ENCODE measurements around the gene TMEM179.

TMEM179 gene

DNA sequence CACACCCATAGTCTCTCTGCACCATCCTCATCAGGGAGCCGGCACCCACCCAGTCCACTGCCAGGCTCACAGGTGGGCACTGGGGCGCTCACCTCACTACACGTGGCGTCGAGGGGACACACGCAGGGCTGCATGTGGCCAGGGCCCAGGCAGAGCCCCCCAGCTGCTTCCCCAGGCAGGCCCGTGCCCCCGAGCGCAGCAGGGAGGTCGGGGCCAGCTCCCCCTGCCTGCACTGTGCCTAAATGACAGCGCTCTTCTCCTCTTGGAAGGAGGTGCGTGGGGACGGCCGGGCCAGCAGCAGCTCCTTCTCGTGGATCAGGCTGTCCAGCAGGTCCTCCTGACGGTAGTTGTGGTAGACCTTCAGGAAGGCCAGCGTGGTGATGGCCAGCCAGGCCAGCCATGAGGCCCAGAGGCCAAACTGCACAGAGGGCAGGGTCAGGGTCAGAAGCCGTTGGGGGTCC is 11.3 kb downstream of the TMEM179 start:
- no peaks in the 10 kb centered on the region for H3K4me1 ChIP-seq (ENCODE audit: insufficient read depth, low read length)
- H3K9me3 ChIP-seq (ENCODE audit: low read length) = no peaks in the 10 kb centered on the region
- no peak overlapping the region for H3K4me3 ChIP-seq (ENCODE audit: low read length)
- H2AFZ ChIP-seq (ENCODE audit: low read depth, low read length) = no peak overlapping the region
- H3K27me3 ChIP-seq (ENCODE audit: insufficient read depth, low read length) = peaks cover 19% of the 10 kb centered on the region
- H3K36me3 ChIP-seq (ENCODE audit: insufficient read depth, low read length) = no peaks in the 10 kb centered on the region

GRCh38 chr14:104592785-104593184 is 11.8 kb downstream of the TMEM179 start:
- no peaks in the 10 kb centered on the region for H3K36me3 ChIP-seq (ENCODE audit: insufficient read depth, low read length)
- H3K4me3 ChIP-seq (ENCODE audit: low read length) = no peak overlapping the region
- H3K4me1 ChIP-seq (ENCODE audit: insufficient read depth, low read length) = no peaks in the 10 kb centered on the region
- H3K27me3 ChIP-seq (ENCODE audit: insufficient read depth, low read length) = peaks cover 19% of the 10 kb centered on the region
- no peak overlapping the region for H2AFZ ChIP-seq (ENCODE audit: low read depth, low read length)
- no peaks in the 10 kb centered on the region for H3K9me3 ChIP-seq (ENCODE audit: low read length)

- H2AFZ ChIP-seq (ENCODE audit: low read depth, low read length) = no peak overlapping the region
- H3K9me3 ChIP-seq (ENCODE audit: low read length) = no peaks in the 10 kb centered on the region
- H3K4me3 ChIP-seq (ENCODE audit: low read length) = no peak overlapping the region
- H3K27me3 ChIP-seq (ENCODE audit: insufficient read depth, low read length) = peaks cover 22% of the 10 kb centered on the region
- H3K36me3 ChIP-seq (ENCODE audit: insufficient read depth, low read length) = no peaks in the 10 kb centered on the region
- H3K4me1 ChIP-seq (ENCODE audit: insufficient read depth, low read length) = no peaks in the 10 kb centered on the region
Observed at GRCh38 chr14:104592292-104592672, 12.3 kb downstream of the TMEM179 start.

- Histone ChIP-seq H2AFZ (ENCODE audit: low read depth, low read length) (no peak overlapping the region), H3K27me3 (ENCODE audit: insufficient read depth, low read length) (peaks cover 22% of the 10 kb centered on the region), H3K9me3 (ENCODE audit: low read length) (no peaks in the 10 kb centered on the region), H3K4me3 (ENCODE audit: low read length) (no peak overlapping the region), H3K4me1 (ENCODE audit: insufficient read depth, low read length) (no peaks in the 10 kb centered on the region), H3K36me3 (ENCODE audit: insufficient read depth, low read length) (no peaks in the 10 kb centered on the region)
Observed at GRCh38 chr14:104591506-104592291, 12.9 kb downstream of the TMEM179 start.

- Histone ChIP-seq H2AFZ (ENCODE audit: low read depth, low read length) (no peak overlapping the region), H3K4me1 (ENCODE audit: insufficient read depth, low read length) (no peaks in the 10 kb centered on the region), H3K27me3 (ENCODE audit: insufficient read depth, low read length) (peaks cover 20% of the 10 kb centered on the region), H3K4me3 (ENCODE audit: low read length) (no peak overlapping the region), H3K9me3 (ENCODE audit: low read length) (no peaks in the 10 kb centered on the region), H3K36me3 (ENCODE audit: insufficient read depth, low read length) (no peaks in the 10 kb centered on the region)
Observed at GRCh38 chr14:104591031-104591430, 13.5 kb downstream of the TMEM179 start.

DNA sequence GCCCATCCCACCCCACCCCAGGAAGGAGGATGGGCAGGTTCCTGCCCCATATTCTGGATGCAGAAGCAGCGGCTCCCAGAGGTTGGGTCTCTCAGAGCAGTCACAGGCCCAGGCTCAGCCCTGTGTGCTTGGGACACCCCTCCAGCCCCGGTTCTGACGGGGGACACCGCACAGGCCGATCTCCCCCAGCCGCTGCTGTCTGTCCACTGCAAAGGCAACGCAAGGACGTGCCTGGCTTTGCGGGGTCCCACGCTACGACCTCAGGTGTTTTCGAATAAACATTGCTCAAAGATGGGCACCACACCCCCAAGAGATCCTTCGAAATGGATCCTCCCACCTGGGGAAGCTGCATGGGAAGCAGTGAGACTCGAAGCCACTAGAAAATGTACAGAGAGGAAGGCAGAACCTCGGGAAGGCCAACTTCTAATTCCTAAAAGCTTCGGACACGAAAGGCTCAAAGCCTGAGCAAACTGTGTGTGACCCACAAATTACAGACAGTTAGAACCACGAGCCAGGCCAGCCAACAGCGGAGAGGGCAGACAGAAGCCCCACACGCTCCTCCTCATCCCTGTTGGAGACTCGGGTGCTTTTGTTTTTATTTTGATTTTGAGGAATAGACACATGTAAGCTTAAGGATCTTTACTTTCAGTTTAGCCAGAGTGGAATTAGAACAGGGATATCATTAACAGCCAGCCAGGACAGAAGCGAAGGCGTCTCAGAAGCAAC is 14.2 kb downstream of the TMEM179 start:
- Histone ChIP-seq H3K4me3 (ENCODE audit: low read length) (no peak overlapping the region), H3K4me1 (ENCODE audit: insufficient read depth, low read length) (no peaks in the 10 kb centered on the region), H3K36me3 (ENCODE audit: insufficient read depth, low read length) (no peaks in the 10 kb centered on the region), H3K9me3 (ENCODE audit: low read length) (no peaks in the 10 kb centered on the region), H3K27me3 (ENCODE audit: insufficient read depth, low read length) (peaks cover 15% of the 10 kb centered on the region), H2AFZ (ENCODE audit: low read depth, low read length) (no peak overlapping the region)

DNA sequence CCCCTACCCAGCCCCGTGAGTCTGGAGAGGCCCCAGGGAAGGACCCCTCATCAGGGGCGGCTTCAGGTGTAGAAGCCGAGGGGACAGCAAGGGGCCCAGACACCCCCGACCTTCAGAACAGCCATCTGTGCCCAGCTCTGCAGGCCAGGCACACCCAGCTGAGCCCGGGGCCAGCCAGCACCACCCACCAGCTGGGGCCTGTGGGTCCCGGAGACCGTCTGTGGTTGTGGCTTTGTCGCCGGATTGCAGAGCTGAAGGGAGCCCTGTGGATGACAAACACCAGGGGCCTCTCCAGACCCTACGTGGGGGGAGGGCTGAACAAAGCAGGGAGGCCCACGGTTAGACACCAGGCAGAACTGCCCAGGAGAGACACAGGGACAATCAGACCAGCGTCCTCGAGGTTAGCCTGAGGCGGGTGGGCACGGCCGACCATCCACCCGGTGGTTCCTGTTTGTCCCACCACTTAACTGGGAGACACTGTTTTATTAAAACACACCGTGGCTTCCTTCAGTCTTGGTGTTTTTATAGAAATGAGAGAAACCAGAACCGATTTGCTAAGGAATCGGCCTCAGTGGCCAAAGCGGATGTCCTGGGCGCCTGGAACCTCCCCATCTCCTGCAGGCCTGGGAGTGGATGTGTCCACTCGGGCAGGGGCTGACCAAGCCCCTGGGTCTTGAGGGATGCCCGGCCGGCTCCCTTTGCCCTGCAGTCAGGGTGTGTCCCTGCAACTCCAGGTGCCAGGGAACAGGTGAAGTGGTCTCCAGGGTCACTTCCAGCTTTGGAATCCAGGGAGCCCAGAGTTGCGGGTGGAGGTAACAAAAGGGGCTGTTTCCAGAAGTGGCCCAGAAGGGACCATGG is 15.0 kb downstream of the TMEM179 start:
- Histone ChIP-seq H3K36me3 (ENCODE audit: insufficient read depth, low read length) (no peaks in the 10 kb centered on the region), H3K4me3 (ENCODE audit: low read length) (no peak overlapping the region), H2AFZ (ENCODE audit: low read depth, low read length) (no peak overlapping the region), H3K9me3 (ENCODE audit: low read length) (no peaks in the 10 kb centered on the region), H3K27me3 (ENCODE audit: insufficient read depth, low read length) (peaks cover 15% of the 10 kb centered on the region), H3K4me1 (ENCODE audit: insufficient read depth, low read length) (no peaks in the 10 kb centered on the region)

- H3K4me1 ChIP-seq (ENCODE audit: insufficient read depth, low read length) = no peaks in the 10 kb centered on the region
- H2AFZ ChIP-seq (ENCODE audit: low read depth, low read length) = no peak overlapping the region
- no peaks in the 10 kb centered on the region for H3K36me3 ChIP-seq (ENCODE audit: insufficient read depth, low read length)
- peaks cover 20% of the 10 kb centered on the region for H3K27me3 ChIP-seq (ENCODE audit: insufficient read depth, low read length)
- no peak overlapping the region for H3K4me3 ChIP-seq (ENCODE audit: low read length)
- H3K9me3 ChIP-seq (ENCODE audit: low read length) = no peaks in the 10 kb centered on the region
Observed at GRCh38 chr14:104588066-104588857, 16.3 kb downstream of the TMEM179 start.

- H3K27me3 ChIP-seq (ENCODE audit: insufficient read depth, low read length) = peaks cover 19% of the 10 kb centered on the region
- H3K4me3 ChIP-seq (ENCODE audit: low read length) = no peak overlapping the region
- no peak overlapping the region for H2AFZ ChIP-seq (ENCODE audit: low read depth, low read length)
- H3K36me3 ChIP-seq (ENCODE audit: insufficient read depth, low read length) = no peaks in the 10 kb centered on the region
- H3K4me1 ChIP-seq (ENCODE audit: insufficient read depth, low read length) = no peaks in the 10 kb centered on the region
- H3K9me3 ChIP-seq (ENCODE audit: low read length) = no peaks in the 10 kb centered on the region
Observed at GRCh38 chr14:104587641-104588040, 16.9 kb downstream of the TMEM179 start.

GRCh38 chr14:104586832-104587620 is 17.5 kb downstream of the TMEM179 start:
- H3K4me3 ChIP-seq (ENCODE audit: low read length) = no peak overlapping the region
- no peaks in the 10 kb centered on the region for H3K9me3 ChIP-seq (ENCODE audit: low read length)
- no peaks in the 10 kb centered on the region for H3K36me3 ChIP-seq (ENCODE audit: insufficient read depth, low read length)
- H3K4me1 ChIP-seq (ENCODE audit: insufficient read depth, low read length) = no peaks in the 10 kb centered on the region
- no peak overlapping the region for H2AFZ ChIP-seq (ENCODE audit: low read depth, low read length)
- H3K27me3 ChIP-seq (ENCODE audit: insufficient read depth, low read length) = peaks cover 18% of the 10 kb centered on the region

GRCh38 chr14:104585966-104586697 is 18.4 kb downstream of the TMEM179 start:
- Histone ChIP-seq H3K4me3 (ENCODE audit: low read length) (no peak overlapping the region), H3K9me3 (ENCODE audit: low read length) (no peaks in the 10 kb centered on the region), H3K4me1 (ENCODE audit: insufficient read depth, low read length) (no peaks in the 10 kb centered on the region), H2AFZ (ENCODE audit: low read depth, low read length) (no peak overlapping the region), H3K36me3 (ENCODE audit: insufficient read depth, low read length) (no peaks in the 10 kb centered on the region), H3K27me3 (ENCODE audit: insufficient read depth, low read length) (peaks cover 26% of the 10 kb centered on the region)
